ENCODE results near the gene FNDC5.

DNA sequence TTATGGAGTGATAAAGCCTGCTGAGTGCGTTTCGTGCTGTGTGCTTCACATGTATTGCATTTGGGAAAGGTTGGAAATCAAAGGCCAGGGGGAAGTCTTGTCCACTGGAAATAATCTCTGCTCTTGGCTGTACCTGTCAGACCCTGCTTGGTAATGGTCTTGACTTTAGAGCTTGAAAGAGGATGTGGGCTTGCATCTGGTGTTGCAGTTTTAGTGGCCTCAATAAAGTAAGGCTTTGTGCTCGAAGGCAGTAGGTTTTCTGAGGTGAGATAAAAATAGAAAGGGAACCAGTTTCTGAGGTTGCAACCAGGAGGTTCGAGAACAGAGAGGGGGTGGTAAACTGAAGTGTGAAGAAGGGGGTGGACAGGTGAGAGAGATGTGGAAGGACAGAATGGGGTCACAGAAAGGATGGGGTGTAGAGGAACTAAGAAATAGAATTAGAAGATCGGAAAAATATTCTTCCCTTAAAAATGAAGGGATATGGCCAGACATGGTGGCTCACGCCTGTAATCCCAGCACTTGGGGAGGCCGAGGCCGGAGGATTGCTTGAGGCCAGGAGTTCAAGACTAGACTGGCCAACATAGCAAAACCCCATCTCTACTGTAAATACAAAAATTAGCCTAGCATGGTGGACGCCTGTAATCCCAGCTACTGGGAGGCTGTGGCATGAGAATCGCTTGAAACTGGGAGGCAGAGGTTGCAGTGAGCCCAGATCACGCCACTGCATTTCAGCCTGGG, 51.7 kb downstream of the FNDC5 start:
- TF ChIP-seq, protein P1, sequence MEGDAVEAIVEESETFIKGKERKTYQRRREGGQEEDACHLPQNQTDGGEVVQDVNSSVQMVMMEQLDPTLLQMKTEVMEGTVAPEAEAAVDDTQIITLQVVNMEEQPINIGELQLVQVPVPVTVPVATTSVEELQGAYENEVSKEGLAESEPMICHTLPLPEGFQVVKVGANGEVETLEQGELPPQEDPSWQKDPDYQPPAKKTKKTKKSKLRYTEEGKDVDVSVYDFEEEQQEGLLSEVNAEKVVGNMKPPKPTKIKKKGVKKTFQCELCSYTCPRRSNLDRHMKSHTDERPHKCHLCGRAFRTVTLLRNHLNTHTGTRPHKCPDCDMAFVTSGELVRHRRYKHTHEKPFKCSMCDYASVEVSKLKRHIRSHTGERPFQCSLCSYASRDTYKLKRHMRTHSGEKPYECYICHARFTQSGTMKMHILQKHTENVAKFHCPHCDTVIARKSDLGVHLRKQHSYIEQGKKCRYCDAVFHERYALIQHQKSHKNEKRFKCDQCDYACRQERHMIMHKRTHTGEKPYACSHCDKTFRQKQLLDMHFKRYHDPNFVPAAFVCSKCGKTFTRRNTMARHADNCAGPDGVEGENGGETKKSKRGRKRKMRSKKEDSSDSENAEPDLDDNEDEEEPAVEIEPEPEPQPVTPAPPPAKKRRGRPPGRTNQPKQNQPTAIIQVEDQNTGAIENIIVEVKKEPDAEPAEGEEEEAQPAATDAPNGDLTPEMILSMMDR (IDR thresholded peaks at IDR 0.05): no peak
- no peak for TF ChIP-seq ZFX (IDR thresholded peaks at IDR 0.05; ENCODE audit: borderline replicate concordance)
